Esophagus muscularis mucosa (tissue), 4 donors: ENCODE measurements around the gene ADISSP. TPM values are rescaled to one million over a fixed set of nuclear protein-coding genes. Genes with fewer than 3 reads are reported as not detected.

Experiments
- DNase-seq: peaks from one replicate; pipeline ENCODE4 v3.0.0-alpha.2; 2017; ENCODE audit errors: extremely low spot score
- H3K27ac ChIP-seq, 4 donors: fragments of 200-600 bp; sonication (generic); replicated peaks in 1 of 4; 1 replicate in 3 of 4; 2 replicates in 1 of 4; pipeline ENCODE4 v1.5.1; 2016 to 2019; ENCODE audit warnings: mild to moderate bottlenecking in 1 of 4
- H3K27me3 ChIP-seq, 4 donors: fragments of 200-600 bp; sonication (generic); one replicate each; pipeline versions ENCODE4 v1.5.1 to v1.6.0; 2016 to 2019
- H3K36me3 ChIP-seq, 4 donors: fragments of 200-600 bp; sonication (generic); one replicate each; pipeline ENCODE4 v1.5.1; 2016 to 2019
- H3K4me1 ChIP-seq, 4 donors: fragments of 200-600 bp; sonication (generic); one replicate each; pipeline ENCODE4 v1.5.1; 2016 to 2019
- H3K4me3 ChIP-seq, 4 donors: fragments of 200-600 bp; sonication (generic); 1 replicate in 2 of 4; 2 replicates in 2 of 4; pipeline ENCODE4 v1.5.1; 2016 to 2019; ENCODE audit warnings: mild to moderate bottlenecking in 4 of 4, moderate library complexity in 1 of 4
- H3K9me3 ChIP-seq, 4 donors: fragments of 200-600 bp; sonication (generic); 1 replicate in 3 of 4; 2 replicates in 1 of 4; pipeline ENCODE4 v1.5.1; 2016 to 2019
- CTCF ChIP-seq, 3 experiments: fragments of 200-600 bp in 2 of 3; fragments of 450-650 bp in 1 of 3; sonication (generic) in 2 of 3; IDR thresholded peaks; one replicate each; pipeline ENCODE4 v1.5.1; 2017 to 2019; ENCODE audit warnings: antibody characterized with exemption in 3 of 3, mild to moderate bottlenecking in 2 of 3, moderate library complexity in 1 of 3
- EP300 ChIP-seq: sonication (generic); formaldehyde crosslinking; IDR thresholded peaks from one replicate; pipeline ENCODE4 v1.6.1; 2017; ENCODE audit warnings: antibody characterized with exemption
- POLR2A ChIP-seq: fragments of 450-650 bp; IDR thresholded peaks from one replicate; pipeline ENCODE4 v1.6.1; 2017; ENCODE audit warnings: antibody characterized with exemption, moderate library complexity, mild to moderate bottlenecking, low read depth
- POLR2AphosphoS5 ChIP-seq, 2 donors: sonication (generic); formaldehyde crosslinking; IDR thresholded peaks; one replicate each; pipeline ENCODE4 v1.6.1; 2017; ENCODE audit warnings: antibody characterized with exemption in 2 of 2
- WGBS: methylation state at CpG from one replicate; pipeline ENCODE4 v1.1.5; 2018; 5-methylcytosine and 5-hydroxymethylcytosine counted together
- intact Hi-C: fragments of 100-400 bp; cut with DNase I; formaldehyde crosslinking; loops from one replicate; pipeline ENCODE4 v1.15.1; 2023
- total RNA-seq, 4 donors: library from RNA; depleted of rRNA; stranded (reverse); fragments of >200 nt; gene quantifications; one replicate each; pipeline versions ENCODE4 v1.1.0 to v1.2.1, GENCODE V29; 2016

Gene ADISSP
- total RNA-seq, 4 donors from 2014 or later: 56.5 to 96.1 (median 73.6) TPM

- DNase-seq: no peak
- no peaks in the 10 kb centered on the region for H3K27me3 ChIP-seq
- peaks cover 40 to 72% (median 65%) of the 10 kb centered on the region in 4 donors for H3K4me1 ChIP-seq
- no peak overlapping the region for H3K4me3 ChIP-seq
- intact Hi-C loops: no loop called here
- WGBS: 94% methylated on average over 9 of the region's 11 CpGs
- H3K27ac ChIP-seq: peak overlapping the region; percentile 89 to 97 (median 94)
- TF ChIP-seq POLR2A: no peak
- TF ChIP-seq EP300: no peak
- no peak for TF ChIP-seq POLR2AphosphoS5 (IDR thresholded peaks at IDR 0.05)
- no peak for TF ChIP-seq CTCF (IDR thresholded peaks at IDR 0.05)
- peaks cover 46 to 63% (median 54%) of the 10 kb centered on the region in 4 donors for H3K36me3 ChIP-seq
- peaks cover 0 to 5% (median 0%) of the 10 kb centered on the region in 4 donors for H3K9me3 ChIP-seq
Measured at GRCh38 chr20:3804781-3805180, 37.2 kb upstream of the ADISSP start.

GRCh38 chr20:3804254-3804751 is 36.8 kb upstream of the ADISSP start:
- TF ChIP-seq POLR2AphosphoS5 (IDR thresholded peaks at IDR 0.05) (no peak), EP300 (no peak), POLR2A (no peak), CTCF (IDR thresholded peaks at IDR 0.05) (no peak)
- 82% methylated on average over 9 of the region's 11 CpGs for WGBS
- intact Hi-C loops: no loop called here
- no peak for DNase-seq
- Histone ChIP-seq H3K4me1 (peaks cover 40 to 74% (median 66%) of the 10 kb centered on the region in 4 donors), H3K27ac (peak overlapping the region; percentile 89 to 97 (median 94)), H3K27me3 (no peaks in the 10 kb centered on the region), H3K9me3 (peaks cover 0 to 5% (median 0%) of the 10 kb centered on the region in 4 donors), H3K36me3 (peaks cover 46 to 65% (median 55%) of the 10 kb centered on the region in 4 donors), H3K4me3 (no peak overlapping the region)

GRCh38 chr20:3803854-3804253 is 36.3 kb upstream of the ADISSP start:
- H3K27me3 ChIP-seq: no peaks in the 10 kb centered on the region
- intact Hi-C loops: no loop called here
- H3K4me3 ChIP-seq: no peak overlapping the region
- H3K27ac ChIP-seq: peak overlapping the region in 3 of 4 donors; percentile 89 to 97 (median 96)
- H3K4me1 ChIP-seq: peaks cover 39 to 76% (median 67%) of the 10 kb centered on the region in 4 donors
- peaks cover 46 to 70% (median 58%) of the 10 kb centered on the region in 4 donors for H3K36me3 ChIP-seq
- WGBS: 80% methylated on average over 3 of the region's 6 CpGs
- TF ChIP-seq POLR2AphosphoS5 (IDR thresholded peaks at IDR 0.05): no peak
- no peak for TF ChIP-seq CTCF (IDR thresholded peaks at IDR 0.05)
- no peak for TF ChIP-seq EP300
- no peak for TF ChIP-seq POLR2A
- H3K9me3 ChIP-seq: peaks cover 0 to 5% (median 0%) of the 10 kb centered on the region in 4 donors
- no peak for DNase-seq

GRCh38 chr20:3803289-3803688 is 35.7 kb upstream of the ADISSP start:
- no peak for DNase-seq
- peak overlapping the region in 2 of 4 donors; percentile 5 to 96 for H3K27ac ChIP-seq
- H3K4me1 ChIP-seq: peaks cover 34 to 77% (median 67%) of the 10 kb centered on the region in 4 donors
- WGBS: 89% methylated on average over 14 of the region's 14 CpGs
- H3K4me3 ChIP-seq: no peak overlapping the region
- peaks cover 46 to 75% (median 60%) of the 10 kb centered on the region in 4 donors for H3K36me3 ChIP-seq
- TF ChIP-seq CTCF (IDR thresholded peaks at IDR 0.05): no peak
- TF ChIP-seq POLR2AphosphoS5 (IDR thresholded peaks at IDR 0.05): no peak
- TF ChIP-seq POLR2A: no peak
- no peak for TF ChIP-seq EP300
- peaks cover 0 to 5% (median 0%) of the 10 kb centered on the region in 4 donors for H3K9me3 ChIP-seq
- H3K27me3 ChIP-seq: no peaks in the 10 kb centered on the region
- intact Hi-C loops: no loop called here
